ENCODE data around the gene TBC1D28.
"Not testable (repeated sequence)": the region's sequence is repeated elsewhere in the genome, so short reads cannot be mapped to it uniquely, and the experiment has no call there.

The TBC1D28 gene

DNA sequence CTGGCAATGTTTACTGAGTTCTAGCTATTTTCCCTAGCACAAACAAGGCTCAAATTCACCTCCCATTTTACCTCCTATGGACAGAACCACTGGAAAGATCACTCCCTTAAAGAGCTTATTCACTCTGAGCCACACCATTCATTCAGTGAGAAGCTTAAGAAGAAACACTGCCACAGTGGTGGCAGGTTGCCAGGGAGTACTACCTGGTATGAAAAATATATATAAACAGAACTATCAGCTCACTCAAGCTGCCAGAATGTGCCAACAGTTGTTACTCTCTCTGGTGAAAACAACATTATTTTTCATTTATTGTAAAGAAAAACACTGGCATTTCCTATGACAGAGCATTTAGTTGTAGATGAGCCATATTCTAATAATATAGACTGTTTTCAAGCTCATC is 31.2 kb downstream of the TBC1D28 start:
- not testable (repeated sequence) for DNase-seq (ENCODE audit: low read depth)

DNA sequence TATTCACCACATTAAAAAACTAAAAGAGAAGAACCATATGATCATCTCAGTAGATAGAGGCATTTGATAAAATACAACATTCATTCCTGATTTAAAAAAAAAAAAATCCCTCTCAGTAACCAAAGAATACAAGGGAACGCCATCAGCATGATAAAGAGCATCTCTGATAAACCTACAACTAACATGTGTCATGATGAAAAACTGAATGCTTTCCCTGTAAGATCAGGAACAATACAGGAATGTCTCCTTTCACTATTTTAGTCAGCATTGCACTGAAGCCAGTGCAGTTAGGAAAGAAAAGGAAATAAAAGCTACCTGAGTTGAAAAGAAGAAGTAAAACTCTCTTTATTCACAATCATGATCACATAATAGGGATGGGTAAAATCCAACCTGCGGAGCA is 51.1 kb downstream of the TBC1D28 start:
- DNase-seq (ENCODE audit: low read depth): not testable (repeated sequence)

Data from stimulated activated CD8-positive, alpha-beta memory T cell treated with anti-CD3 and anti-CD28 coated beads, Interleukin-7, amount 100 ng/mL, for 24 hours (primary cell).